Fibroblast of villous mesenchyme (primary cell): ENCODE data around the gene OSER1. TPM values are rescaled to one million over a fixed set of nuclear protein-coding genes. Genes with fewer than 3 reads are reported as not detected.

Experiments
- DNase-seq: peaks from one replicate; pipeline ENCODE4 v3.0.0-alpha.2; 2010; ENCODE audit warnings: low read depth
- H3K4me3 ChIP-seq: 2 replicates; pipeline ENCODE4 v1.5.1; 2011; ENCODE audit warnings: low read depth, mild to moderate bottlenecking, low read length
- CTCF ChIP-seq: IDR thresholded peaks from 2 replicates; pipeline ENCODE4 v1.5.1; 2012; ENCODE audit warnings: low read depth, mild to moderate bottlenecking, low read length; ENCODE audit not compliant: insufficient read depth
- total RNA-seq: library from RNA; depleted of rRNA; stranded (reverse); fragments of >200 nt; gene quantifications from 2 replicates; pipeline ENCODE4 v1.2.3, GENCODE V29; 2012

OSER1 gene
- total RNA-seq, 1 donor, result 45.8 TPM

GRCh38 chr20:44166008-44166407, 44.6 kb downstream of the OSER1 start:
- TF ChIP-seq CTCF, result no peak
- no peak overlapping the region for H3K4me3 ChIP-seq
- DNase-seq, result no peak

GRCh38 chr20:44160133-44160532, 50.4 kb downstream of the OSER1 start:
- no peak overlapping the region for H3K4me3 ChIP-seq
- no peak for TF ChIP-seq CTCF
- no peak for DNase-seq

GRCh38 chr20:44159711-44160110, 50.9 kb downstream of the OSER1 start:
- DNase-seq, result no peak
- H3K4me3 ChIP-seq, result no peak overlapping the region
- TF ChIP-seq CTCF, result no peak

GRCh38 chr20:44159125-44159524, 51.4 kb downstream of the OSER1 start:
- no peak for DNase-seq
- no peak for TF ChIP-seq CTCF
- no peak overlapping the region for H3K4me3 ChIP-seq

- TF ChIP-seq CTCF, result no peak
- H3K4me3 ChIP-seq, result no peak overlapping the region
- no peak for DNase-seq
These were observed 53.5 kb downstream of the OSER1 start for GRCh38 chr20:44157061-44157460.

- no peak overlapping the region for H3K4me3 ChIP-seq
- DNase-seq, result no peak
- TF ChIP-seq CTCF, result no peak
These were observed 56.0 kb downstream of the OSER1 start for GRCh38 chr20:44154521-44155001.

- peak; percentile 13 for DNase-seq
- no peak for TF ChIP-seq CTCF
- H3K4me3 ChIP-seq, result no peak overlapping the region
These were observed 56.9 kb downstream of the OSER1 start for GRCh38 chr20:44153636-44154043.
